Activated CD8-positive, alpha-beta memory T cell treated with anti-CD3 and anti-CD28 coated beads for 4 hours (primary cell): Measurements from ENCODE around the gene UBE3B.

Experiments
- DNase-seq, 2 donors: peaks; one replicate each; pipeline ENCODE4 v3.0.0-alpha.2; 2020; ENCODE audit warnings: low read depth in 2 of 2

The UBE3B gene

DNA sequence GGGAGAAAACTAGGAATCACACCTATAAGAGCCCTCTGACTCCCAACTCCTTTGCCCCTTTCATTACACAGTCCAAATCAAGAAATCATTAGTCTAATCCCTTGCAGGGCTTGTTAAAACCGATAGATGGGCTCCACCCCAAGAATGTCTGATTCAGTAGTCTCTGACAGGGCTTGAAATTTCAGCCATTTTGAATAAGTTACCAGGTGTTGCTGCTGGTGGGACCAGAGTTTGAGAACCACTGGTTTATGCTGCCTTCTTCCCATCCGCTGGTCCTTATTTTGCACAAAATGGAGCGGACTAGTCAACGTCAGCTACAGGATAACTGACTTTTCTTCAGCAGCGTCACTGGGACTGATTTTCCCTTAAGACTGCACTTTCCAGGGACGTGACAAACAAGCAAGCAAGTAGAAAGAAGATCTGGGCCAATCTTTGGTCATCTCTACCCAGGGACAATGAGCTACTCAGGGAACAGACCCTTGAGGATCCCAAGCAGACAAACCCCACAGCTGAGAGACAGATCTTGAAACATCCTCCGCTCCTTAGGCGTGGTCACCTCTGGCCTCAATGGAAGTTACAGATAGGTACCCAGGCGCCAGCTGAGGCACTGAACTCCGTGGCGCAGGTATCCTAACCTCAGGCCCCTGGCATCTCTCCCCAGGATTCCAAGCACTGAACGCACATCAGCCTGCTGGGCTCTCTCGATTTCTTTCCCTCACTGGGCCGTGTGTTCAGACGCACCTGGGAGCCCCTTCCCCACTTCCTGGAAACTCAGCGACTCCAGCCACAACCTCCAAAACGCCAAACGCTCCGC, 1.2 kb upstream of the UBE3B start:
- no peak for DNase-seq

DNA sequence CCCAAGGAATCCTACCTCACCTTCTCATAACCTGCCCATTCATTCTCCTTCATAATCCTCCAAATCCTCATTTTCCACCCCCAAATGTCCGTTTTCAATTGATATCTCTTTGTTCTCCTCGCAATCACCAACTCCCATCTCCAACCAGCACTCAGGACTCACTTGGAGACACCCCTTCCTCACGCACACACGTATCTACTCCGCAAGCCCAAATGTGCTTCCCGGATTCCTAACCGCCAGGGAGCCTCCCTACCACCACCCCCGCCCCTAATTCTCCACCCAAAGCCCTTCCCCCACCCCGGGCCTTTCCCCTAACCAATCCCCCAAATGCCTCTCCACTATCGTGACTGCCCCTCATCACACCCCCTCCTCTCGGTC, 638 bp upstream of the UBE3B start:
- no peak for DNase-seq

DNA sequence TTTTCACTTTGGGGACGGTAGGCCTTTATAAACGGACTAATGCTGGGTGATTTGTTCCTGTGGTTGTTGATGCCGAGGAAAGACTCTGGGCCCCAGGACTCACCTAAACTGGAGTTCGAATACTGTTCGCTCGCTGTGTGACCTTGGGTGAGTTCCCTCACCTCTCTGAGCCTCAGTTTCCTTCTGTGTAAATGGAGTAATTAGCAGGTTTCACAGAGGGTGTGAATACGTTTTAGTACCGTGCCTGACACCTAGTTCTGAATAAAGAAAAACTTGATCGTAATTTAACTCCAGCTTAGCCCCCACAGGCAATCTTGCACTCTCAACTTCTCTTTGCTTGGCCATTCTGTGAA, 505 bp downstream of the UBE3B start:
- DNase-seq: no peak

DNA sequence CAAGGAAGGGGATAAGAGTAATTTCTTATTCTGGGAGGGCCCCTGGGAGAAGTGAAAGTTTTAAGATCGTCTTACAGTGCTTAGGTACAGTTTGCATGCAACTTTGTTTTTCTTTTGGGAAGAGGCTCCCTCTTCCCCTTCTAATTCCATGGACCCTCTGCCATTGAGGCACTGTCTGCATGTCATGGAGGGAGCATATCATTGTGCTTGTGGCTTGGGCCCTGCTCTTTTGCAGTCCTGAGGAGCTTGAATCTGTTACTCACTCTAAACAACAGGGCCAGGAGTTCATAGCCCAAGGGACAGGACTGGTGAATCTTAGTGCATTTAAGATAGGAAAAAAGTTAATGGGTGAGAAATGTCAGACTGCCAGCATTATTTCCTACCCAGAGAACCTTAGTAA, 2.3 kb downstream of the UBE3B start:
- no peak for DNase-seq

DNA sequence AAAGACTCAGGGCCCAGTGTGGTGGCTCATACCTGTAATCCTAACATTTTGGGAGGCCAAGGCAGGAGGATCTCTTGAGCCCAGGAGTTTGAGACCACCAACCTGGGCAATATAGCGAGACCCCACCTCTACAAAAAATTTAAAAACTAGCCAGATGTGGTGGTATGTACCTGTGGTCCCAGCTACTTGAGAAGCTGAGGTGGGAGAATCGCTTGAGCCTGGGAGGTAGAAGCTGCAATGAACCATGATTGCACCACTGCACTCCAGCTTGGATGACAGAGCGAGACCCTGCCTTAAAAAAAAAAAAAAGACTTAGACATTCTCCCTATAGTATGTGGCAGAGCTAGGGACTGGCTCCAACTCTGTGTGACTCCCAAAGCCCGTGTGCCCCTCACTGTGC, 2.9 kb downstream of the UBE3B start:
- DNase-seq: no peak

DNA sequence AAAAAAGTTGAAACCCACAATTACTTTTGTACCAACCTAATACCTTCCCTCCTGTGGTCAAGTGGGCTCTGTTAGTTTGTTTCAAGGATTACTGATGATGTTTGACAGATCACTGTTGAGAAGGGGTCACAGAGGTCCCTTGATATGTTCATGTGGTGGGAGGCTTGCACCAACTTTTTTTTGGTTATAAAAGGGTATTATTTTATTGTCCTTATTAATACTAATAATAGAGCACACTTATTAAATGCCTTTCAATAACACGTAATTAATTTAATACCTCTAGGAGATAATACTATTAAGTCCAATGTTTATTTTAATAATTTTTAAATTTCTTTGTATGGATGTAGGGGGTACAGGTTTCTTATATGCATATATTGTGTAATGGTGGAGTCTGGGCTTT, 4.4 kb downstream of the UBE3B start:
- no peak for DNase-seq

DNA sequence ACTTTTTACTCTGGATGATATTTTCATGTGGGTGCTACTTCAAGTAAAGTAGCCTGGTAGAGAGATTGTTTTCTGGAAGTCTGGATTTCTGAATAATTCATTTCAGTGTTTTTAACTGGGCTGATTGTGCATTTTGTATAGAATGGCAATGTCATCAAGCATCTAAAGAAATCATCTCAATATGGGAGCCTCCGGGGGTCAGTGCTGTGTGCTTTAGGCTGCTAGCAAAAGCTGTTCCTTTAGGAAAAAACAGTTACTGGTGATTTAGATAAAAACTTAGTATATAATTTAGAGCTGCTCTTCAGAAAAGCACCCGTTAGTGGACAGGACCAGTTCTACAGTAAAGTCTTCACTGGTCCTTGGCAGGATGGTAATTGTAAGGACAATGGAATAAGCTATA, 5.1 kb downstream of the UBE3B start:
- DNase-seq: no peak

DNA sequence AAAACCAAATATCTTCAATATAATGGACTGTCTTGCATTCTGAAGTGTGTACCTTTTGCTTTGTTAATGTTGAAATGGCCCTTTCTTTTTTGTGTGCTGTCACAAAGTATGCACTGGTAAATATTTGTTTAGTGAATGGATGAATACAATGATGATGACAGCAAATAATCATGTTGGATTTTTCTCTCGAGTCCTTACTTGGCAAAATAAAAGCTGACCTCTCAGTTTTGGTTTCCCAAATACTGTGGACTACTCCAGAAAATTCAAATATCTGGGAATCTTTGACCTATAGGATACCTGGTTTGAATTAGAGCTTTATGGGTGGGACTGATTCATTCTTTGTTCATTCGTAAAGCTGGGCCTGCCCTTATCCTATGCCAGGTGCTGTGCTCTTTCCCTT, 5.5 kb downstream of the UBE3B start:
- DNase-seq: no peak

DNA sequence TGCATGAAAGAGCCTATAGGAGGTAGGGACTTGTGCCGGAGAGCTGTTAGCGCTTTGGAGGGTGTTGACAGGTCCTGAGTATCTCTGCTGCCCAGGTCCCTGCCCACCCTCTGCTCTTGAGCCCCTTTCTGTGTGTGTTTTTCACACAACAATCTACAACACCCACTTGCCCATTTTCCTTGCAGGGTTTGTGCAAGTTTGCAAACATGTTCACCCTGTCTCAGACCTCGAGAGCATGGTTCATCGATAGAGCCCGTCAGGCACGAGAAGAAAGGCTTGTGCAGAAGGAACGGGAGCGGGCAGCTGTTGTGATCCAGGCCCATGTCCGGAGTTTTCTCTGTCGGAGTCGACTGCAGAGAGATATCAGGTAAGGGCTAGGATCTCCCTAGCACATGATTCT, 5.9 kb downstream of the UBE3B start:
- DNase-seq: no peak

DNA sequence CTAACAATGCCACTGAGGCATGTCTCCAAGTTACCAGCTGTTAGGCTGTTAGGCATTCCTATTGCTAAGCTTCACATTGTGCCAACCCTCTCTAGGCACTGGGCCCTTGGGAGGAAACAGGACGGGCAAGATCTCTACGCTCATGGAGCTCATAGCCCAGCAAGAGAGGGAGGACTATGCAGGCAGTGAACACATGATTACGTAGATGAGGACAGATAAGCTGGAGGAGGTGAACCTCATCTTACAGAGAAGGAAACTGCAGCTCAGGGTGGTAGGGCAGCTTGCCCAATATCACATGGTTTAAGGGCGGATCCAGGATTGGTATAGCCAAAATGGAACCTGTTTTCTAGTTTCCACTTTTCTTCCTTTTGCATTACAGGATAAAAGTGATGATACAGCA, 7.8 kb downstream of the UBE3B start:
- DNase-seq: no peak

DNA sequence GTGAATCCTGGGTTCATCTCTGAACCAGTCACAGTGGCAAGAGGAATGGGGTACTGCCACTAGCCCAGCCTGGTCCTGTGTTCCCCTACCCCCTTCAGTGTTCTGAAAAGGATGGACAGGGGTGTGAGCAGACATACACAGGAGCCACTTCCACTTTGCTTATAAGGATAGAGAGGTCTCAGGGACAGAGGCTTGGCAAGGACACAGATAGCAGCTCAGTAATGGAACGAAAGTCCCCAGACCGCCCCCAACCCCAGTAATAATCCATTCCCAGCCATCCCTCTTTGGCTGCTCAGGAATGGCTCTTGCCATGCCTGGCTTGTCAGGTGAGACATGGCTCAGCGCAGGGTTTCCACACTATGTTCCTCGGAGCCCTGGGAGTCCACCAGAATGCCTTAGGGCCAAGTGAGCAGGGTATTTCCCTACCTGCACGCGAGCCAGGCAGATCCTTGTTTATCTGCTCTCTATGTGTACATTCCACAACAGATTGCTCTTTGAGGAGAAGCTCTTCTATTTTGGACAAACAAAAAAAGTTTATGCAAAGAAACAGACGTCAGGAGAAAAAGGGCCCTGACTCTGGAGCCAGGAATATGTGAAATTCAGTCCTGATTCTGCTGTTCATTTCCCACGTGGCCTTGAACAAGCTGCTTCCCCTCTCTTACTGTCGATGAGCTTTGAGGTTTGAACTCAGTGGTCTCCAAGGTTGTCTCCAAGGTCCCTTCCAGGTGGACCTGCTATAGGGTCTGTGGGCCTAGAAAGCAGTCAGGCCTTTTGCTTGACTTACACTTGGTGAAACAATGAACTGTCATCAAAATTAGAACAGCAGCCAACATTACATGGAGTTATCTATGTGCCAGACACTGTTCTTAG, 10.0 kb downstream of the UBE3B start:
- DNase-seq: no peak

DNA sequence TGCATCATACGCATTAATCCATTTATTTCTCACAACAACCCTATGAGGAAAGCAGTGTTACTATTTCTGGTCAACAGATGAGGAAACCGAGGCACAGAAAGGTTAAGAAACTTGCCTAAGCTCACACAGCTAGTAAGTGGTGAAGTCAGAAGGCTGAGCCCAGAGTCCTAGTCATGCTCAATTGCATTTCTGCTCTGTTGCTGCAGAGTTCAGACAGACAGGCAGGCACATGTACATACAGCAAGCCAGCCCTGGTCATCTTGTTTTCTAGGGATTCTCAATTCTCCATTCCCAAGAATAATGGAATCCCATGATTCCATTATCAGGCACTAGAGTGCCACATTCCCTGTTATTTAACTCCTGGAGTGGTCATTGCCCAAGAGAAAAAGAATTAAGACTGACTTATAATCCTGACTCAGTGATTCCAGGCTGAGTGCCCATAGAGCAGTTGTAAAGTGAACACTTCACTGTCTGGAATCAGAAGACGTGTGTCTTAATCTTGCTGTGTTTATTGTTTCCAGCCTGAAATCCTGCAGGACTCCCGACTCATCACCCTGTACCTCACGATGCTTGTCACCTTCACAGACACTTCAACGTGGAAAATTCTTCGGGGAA, 10.7 kb downstream of the UBE3B start:
- DNase-seq: no peak

DNA sequence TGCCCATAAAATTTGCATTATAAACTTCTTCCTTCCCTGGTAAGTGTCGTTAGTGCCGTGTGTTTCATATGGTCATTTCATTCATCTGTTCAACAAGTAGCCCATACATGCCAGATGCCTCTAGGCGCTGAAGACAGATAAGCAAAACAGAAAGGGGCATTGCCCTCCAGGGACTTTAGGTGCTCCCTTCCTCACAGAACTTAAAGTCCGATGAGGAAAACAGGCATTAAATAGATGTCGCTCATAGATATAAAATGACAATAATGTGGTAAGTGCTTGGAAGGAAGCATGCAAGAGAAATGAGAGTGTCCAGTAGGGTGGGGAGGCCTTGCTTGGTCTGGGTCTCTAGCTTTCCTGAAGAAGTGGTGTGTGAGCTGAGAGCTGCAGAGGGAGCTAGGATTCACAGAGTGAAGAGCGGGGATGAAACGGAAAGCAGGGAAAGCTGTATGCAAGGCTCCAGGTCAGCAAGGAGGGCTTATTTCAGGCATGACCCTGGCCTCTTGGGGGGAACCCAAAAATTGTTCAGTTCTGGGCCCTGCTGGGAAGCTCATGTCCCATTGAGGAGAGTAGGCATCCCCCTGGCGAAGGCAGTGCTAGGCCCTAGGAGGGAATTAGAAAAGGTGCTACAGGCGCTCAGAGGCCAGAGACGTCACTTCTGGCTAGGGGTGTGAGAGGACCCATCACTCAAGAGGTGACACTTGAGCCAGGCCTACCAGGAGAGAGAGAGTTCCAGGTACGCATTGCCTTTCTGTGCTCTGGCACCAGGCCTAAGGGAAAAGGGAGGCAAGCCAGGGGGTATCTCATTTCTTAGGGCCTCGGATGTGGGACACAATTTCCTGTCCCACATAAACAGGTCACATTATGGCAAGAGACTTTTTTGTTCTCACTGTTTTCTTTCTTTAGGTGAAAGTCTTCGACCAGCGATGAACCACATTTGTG, 11.9 kb downstream of the UBE3B start:
- no peak for DNase-seq

DNA sequence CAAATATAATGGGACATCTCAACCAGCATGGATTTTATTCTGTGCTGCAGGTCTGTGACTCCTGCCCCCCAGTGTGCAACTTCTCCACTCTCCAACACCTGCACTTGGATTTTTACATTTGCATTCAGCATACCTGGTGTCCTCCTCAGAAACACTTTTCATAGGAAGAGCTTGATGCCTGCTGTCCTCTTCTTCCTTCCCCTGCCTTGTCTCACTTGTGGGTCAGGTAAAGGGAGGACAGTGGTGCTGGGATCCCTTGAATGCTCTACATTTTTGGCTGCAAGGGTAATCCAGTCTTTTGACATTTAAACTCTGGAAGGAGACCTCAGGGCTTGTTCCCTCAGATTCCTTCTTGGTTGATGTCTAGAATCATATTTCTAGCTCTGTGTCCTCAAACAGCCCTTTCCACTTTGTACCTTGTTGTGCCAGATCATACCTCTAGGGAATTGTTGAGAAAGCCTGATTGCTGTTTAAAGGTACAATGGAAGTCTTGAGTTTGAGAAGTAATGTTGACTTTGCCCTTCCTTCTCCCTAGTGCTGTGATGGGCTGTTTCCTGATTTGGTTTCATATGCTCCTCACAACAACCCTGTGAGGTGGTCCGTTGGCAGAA, 12.6 kb downstream of the UBE3B start:
- DNase-seq: no peak

DNA sequence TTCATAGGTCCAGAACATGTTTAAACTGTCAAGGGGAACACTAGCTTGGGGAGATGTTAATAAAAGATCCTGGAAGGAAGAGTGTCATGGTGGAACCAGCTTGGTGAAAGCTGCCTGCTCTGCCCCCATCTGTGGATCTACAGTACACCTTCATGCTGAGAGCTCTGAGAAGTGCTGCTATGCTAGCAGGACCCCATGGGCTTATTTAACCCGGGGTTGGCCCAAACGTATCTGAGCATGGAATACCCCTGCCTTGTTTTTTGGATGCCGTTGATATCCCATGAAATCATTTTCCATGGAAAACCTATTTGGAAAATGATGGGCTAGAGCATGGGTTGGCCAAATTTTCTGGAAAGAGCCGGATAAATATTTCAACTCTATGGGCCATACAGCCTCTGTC, 14.2 kb downstream of the UBE3B start:
- DNase-seq: no peak

DNA sequence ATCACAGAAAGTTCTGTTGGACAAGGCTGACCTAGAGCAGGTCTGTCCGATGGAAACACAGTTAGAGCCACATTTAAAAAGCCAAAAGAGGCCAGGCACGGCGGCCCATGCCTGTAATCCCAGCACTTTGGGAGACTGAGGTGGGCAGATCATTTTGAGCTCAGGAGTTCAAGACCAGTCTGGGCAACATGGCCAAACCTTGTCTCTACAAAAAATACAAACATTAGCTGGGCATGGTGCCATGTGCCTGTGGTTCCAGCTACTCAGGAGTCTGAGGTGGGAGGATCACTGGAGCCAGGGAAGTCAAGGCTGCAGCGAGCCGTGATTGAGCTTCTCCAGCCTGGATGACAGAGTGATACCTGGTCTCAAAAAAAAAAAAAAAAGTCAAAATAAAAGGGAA, 14.9 kb downstream of the UBE3B start:
- DNase-seq: no peak

DNA sequence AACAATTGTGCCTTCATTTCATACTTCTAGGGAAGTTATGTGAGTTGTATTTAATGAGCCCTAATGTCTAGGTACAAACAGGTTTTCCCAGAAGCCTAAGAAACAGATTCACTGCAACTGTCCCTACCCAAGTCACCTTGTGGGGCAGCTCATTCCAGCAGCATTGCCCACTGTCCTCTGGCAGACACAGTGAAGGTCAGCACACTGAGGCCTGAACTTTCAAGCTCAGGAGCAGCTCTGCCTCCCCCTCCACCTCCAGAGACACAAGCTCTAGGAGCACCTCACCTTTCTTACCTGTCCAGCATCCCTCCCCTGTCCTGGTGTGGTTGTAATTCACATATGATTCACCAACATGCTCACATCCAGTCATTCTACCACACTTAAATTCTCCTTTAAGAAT, 15.7 kb downstream of the UBE3B start:
- DNase-seq: no peak

DNA sequence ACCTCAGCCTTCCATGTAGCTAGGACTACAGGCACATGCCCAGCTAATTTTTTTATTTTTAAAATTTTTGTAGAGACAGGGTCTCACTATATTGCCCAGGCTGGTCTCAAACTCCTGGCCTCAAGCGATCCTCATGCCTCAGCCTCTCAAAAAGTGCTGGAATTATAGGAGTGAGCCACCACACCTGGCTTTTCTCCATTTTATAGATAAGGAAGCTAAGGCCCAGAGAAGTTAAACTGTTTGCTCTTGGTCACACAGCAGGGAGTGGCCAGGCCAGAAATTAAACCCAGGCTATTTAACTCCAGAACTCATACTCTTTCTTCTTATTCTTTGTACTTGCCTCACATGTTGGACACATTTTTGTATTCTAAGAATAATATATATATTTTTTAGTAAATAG, 16.5 kb downstream of the UBE3B start:
- no peak for DNase-seq

DNA sequence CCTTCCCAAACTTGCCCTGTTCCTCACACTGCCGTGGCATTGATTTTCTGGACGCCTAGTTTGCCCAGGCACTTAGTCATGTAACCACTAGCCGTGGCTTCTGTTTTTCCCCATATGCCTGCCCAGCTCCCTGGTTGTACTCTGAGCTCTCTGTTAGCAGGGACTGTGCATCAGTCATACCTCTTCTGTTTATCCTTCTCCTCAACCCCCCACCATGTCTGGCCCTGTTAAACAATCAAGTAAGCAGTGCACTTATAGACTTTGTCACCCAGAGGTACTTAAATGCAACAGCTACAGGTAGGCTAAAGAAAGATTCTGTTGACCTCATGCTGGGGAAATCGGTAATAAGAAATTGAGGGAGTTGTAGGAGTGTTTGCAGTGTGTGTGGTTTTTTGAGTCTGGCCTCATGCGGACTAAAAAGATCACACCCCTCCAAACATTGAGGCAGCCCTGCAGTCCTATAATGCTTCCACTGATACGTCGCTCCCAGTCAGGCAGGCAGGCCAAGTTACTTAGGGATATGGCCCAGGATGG, 17.0 kb downstream of the UBE3B start:
- DNase-seq: no peak

DNA sequence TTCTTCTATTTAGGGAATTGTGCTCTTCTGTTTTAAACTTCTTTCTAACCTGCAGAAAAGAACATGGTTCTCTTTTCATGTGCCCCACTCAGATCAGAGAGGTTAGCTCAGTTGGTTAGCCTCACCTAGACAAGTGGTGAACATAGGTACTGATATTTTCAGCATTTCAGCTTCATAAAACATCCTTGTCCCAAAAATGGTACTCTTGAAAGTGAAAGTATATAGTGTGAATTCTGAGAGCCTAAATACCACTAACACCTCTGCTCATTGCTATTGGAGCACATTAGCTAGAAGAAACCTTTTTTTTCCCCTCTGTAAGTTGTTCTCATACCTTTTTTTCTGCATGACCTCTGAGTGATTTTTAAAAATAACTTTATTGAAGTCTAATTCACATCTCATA, 17.6 kb downstream of the UBE3B start:
- DNase-seq: no peak

DNA sequence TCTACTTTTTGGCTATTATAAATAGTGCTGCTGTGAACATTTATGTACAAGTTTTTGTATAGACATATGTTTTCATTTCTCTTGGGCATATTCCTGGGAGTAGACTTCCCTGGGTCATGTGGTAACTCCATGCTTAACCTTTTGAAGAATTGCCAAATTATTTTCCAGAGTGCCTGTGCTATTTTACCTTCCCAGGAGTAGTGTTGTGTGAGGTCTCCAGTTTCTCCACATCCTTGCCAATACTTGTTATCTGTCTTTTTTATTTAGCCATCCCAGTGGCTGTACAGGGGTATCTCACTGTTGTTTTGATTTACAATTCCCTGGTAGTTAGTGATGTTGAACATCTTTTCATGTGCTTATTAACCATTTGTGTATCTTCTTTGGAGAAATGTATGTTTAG, 18.9 kb downstream of the UBE3B start:
- no peak for DNase-seq
